ENCODE results near the gene BTBD2.

Gene BTBD2

DNA sequence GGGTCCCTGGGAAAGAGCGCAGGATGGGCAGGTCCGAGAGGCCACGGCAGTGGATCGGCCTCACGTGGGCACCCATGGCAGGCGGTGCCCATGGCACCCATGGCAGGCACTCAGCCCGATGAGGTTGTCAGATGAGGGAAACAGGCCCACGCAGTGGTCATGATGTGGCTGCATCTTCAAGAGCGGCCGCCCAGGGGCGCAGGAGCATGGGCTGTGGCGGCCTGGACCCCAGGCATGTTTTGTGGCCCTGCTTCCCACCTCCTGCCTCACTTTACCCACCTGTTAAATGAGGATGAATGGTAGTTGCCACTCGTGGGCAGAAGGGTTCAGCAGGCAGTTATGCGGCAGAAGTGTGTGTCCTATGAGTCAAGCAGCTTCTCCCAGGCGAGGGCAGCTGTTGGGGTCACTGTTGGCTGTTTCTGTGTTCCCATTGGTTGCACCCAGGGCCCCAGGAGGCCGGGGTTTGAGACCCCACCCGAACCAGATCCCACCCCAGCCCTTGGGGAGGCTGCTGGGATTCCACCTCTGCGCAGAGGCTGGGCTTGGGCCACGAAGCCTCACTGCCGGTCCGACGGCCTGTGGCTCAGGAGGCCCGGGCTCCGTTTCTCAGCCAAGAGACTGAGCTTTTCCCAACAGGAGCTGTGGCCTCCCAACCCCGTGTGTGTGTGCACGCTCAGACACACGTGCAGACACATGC is 44.6 kb downstream of the BTBD2 start:
- no peaks in the 10 kb centered on the region for H3K4me1 ChIP-seq
- TF ChIP-seq, protein P1, sequence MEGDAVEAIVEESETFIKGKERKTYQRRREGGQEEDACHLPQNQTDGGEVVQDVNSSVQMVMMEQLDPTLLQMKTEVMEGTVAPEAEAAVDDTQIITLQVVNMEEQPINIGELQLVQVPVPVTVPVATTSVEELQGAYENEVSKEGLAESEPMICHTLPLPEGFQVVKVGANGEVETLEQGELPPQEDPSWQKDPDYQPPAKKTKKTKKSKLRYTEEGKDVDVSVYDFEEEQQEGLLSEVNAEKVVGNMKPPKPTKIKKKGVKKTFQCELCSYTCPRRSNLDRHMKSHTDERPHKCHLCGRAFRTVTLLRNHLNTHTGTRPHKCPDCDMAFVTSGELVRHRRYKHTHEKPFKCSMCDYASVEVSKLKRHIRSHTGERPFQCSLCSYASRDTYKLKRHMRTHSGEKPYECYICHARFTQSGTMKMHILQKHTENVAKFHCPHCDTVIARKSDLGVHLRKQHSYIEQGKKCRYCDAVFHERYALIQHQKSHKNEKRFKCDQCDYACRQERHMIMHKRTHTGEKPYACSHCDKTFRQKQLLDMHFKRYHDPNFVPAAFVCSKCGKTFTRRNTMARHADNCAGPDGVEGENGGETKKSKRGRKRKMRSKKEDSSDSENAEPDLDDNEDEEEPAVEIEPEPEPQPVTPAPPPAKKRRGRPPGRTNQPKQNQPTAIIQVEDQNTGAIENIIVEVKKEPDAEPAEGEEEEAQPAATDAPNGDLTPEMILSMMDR (IDR thresholded peaks at IDR 0.05): no peak

GRCh38 chr19:1970003-1970805 is 45.3 kb downstream of the BTBD2 start:
- Histone ChIP-seq H2AFZ (no peak overlapping the region), H3K9ac (no peak overlapping the region), H3K4me2 (ENCODE audit: low read length) (no peak overlapping the region), H3K36me3 (ENCODE audit: control insufficient read depth, insufficient read depth, low read length) (no peaks in the 10 kb centered on the region), H3K27me3 (ENCODE audit: control insufficient read depth, insufficient read depth, low read length) (no peaks in the 10 kb centered on the region), H3K4me3 (ENCODE audit: low read depth, low read length) (no peak overlapping the region), H3K27ac (no peak overlapping the region), H3K9me3 (ENCODE audit: control insufficient read depth, low read length) (no peaks in the 10 kb centered on the region), H3K4me1 (no peaks in the 10 kb centered on the region), H3K79me2 (peaks cover 25% of the 10 kb centered on the region)
- TF ChIP-seq, protein P1 (IDR thresholded peaks at IDR 0.05): no peak

More for the DNA sequence above, 44.6 kb downstream of the BTBD2 start:
- Histone ChIP-seq H3K36me3 (ENCODE audit: control insufficient read depth, insufficient read depth, low read length) (no peaks in the 10 kb centered on the region), H3K27ac (no peak overlapping the region), H3K27me3 (ENCODE audit: control insufficient read depth, insufficient read depth, low read length) (no peaks in the 10 kb centered on the region), H3K9me3 (ENCODE audit: control insufficient read depth, low read length) (no peaks in the 10 kb centered on the region), H3K79me2 (peaks cover 18% of the 10 kb centered on the region), H3K4me3 (ENCODE audit: low read depth, low read length) (no peak overlapping the region), H3K9ac (no peak overlapping the region), H3K4me2 (ENCODE audit: low read length) (no peak overlapping the region), H2AFZ (no peak overlapping the region)

DNA sequence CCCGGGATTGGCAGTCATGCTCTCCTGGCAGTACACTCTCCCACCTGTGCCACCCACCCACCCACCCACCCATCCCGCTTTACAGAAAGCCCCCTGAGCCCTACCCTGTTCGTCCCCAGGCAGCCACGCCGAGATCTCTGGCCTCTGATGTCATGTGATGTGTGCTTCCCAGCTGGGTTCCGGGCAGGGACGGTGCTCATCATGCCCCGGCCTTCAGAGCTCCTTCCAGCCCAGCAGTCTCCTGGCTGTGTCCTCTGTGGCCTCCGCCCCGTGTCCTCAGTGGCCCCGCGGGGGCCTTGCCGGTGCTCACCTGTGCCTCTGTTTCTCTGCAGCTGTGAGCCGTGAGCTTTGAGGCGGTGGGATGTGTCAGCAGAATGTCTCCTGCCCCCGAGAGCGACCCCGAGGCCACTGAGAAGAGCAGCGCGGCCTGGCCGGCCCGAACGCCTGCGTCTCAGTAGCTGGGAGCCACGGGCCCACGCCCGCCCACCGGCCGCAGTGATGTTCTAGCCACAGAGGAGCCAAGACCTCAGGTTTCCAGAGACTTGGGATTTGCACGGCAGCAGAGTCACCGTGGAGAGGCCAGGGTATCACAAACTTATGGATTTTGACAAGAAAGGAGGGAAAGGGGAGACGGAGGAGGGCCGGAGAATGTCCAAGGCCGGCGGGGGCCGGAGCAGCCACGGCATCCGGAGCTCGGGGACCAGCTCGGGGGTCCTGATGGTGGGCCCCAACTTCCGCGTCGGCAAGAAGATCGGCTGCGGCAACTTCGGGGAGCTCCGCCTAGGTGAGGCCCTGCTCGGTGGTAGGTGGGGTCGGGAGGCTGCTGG is 46.1 kb downstream of the BTBD2 start:
- Histone ChIP-seq H2AFZ (no peak overlapping the region), H3K27me3 (ENCODE audit: control insufficient read depth, insufficient read depth, low read length) (no peaks in the 10 kb centered on the region), H3K4me3 (ENCODE audit: low read depth, low read length) (no peak overlapping the region), H3K9me3 (ENCODE audit: control insufficient read depth, low read length) (no peaks in the 10 kb centered on the region), H3K9ac (no peak overlapping the region), H3K4me1 (no peaks in the 10 kb centered on the region), H3K27ac (no peak overlapping the region), H3K79me2 (peaks cover 30% of the 10 kb centered on the region), H3K36me3 (ENCODE audit: control insufficient read depth, insufficient read depth, low read length) (no peaks in the 10 kb centered on the region), H3K4me2 (ENCODE audit: low read length) (no peak overlapping the region)
- TF ChIP-seq, protein P1 (IDR thresholded peaks at IDR 0.05): no peak

DNA sequence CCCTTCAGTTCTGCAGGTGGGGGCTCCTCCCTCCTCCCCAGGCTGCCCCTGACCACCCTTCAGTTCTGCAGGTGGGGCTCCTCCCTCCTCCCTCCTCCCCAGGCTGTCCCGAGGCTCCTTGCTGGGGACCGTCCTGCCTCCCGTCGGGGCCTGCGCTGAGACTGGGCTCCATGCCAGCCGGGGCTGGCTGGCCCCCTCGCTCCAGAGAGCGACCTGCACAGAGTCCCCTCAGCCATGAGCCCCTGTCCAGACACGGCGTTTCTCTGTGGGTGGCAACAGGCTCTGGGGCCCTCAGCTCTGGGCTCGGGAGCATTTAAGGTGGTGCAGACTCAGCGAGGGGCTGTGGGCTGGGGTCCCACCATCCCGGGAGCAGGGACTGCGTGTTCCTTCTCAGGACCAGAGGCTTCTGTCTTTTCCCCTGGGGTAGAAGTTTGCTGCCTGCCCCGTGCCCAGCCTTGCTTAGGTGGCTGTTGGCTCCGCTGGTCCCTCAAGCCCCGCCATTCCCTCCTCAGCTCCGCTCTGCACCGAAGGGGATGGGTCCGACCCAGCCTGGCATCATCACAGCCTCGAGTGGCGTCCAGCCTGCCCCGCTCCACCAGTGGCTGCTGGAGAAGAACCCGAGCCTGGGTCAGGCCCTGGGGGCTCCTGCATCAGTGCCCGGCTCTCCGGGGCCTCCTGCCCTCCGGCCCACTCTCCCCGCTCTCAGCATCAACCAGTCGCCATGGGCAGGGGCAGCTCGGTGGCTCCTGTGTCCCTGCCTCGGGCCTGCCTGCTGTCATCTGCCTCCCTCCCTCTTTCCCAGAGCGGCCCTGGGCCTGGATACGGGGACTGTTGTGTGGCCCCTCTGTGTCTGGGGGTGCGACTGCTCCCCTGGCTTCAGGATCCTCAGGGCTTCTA is 47.0 kb downstream of the BTBD2 start:
- no peak overlapping the region for H3K4me3 ChIP-seq (ENCODE audit: low read depth, low read length)
- H2AFZ ChIP-seq: no peak overlapping the region
- H3K4me1 ChIP-seq: no peaks in the 10 kb centered on the region
- H3K9ac ChIP-seq: no peak overlapping the region
- no peak overlapping the region for H3K27ac ChIP-seq
- no peaks in the 10 kb centered on the region for H3K36me3 ChIP-seq (ENCODE audit: control insufficient read depth, insufficient read depth, low read length)
- no peaks in the 10 kb centered on the region for H3K27me3 ChIP-seq (ENCODE audit: control insufficient read depth, insufficient read depth, low read length)
- TF ChIP-seq, protein P1 (IDR thresholded peaks at IDR 0.05): no peak
- H3K9me3 ChIP-seq (ENCODE audit: control insufficient read depth, low read length): no peaks in the 10 kb centered on the region
- no peak overlapping the region for H3K4me2 ChIP-seq (ENCODE audit: low read length)
- peaks cover 30% of the 10 kb centered on the region for H3K79me2 ChIP-seq
